ENCODE data around the gene EFNA5.

Gene EFNA5

GRCh38 chr5:107672211-107673038 is 1.7 kb upstream of the EFNA5 start:
- DNase-seq (ENCODE audit: low spot score) = peak; percentile 84

GRCh38 chr5:107671742-107672210 is 1.0 kb upstream of the EFNA5 start:
- DNase-seq (ENCODE audit: low spot score) = no peak

- DNase-seq (ENCODE audit: low spot score) = no peak
Observed at GRCh38 chr5:107670087-107670931, 428 bp downstream of the EFNA5 start.

GRCh38 chr5:107669096-107670031 is 1.4 kb downstream of the EFNA5 start:
- DNase-seq (ENCODE audit: low spot score) = no peak

GRCh38 chr5:107668154-107669095 is 2.3 kb downstream of the EFNA5 start:
- DNase-seq (ENCODE audit: low spot score) = no peak

GRCh38 chr5:107666051-107666655 is 4.6 kb downstream of the EFNA5 start:
- no peak for DNase-seq (ENCODE audit: low spot score)

- no peak for DNase-seq (ENCODE audit: low spot score)
Observed at GRCh38 chr5:107665036-107665570, 5.6 kb downstream of the EFNA5 start.

GRCh38 chr5:107663697-107664096 is 7.0 kb downstream of the EFNA5 start:
- no peak for DNase-seq (ENCODE audit: low spot score)

GRCh38 chr5:107661650-107662044 is 9.1 kb downstream of the EFNA5 start:
- DNase-seq (ENCODE audit: low spot score) = no peak

GRCh38 chr5:107661038-107661649 is 9.6 kb downstream of the EFNA5 start:
- no peak for DNase-seq (ENCODE audit: low spot score)

GRCh38 chr5:107658528-107658927 is 12.2 kb downstream of the EFNA5 start:
- DNase-seq (ENCODE audit: low spot score) = no peak

GRCh38 chr5:107655831-107656230 is 14.9 kb downstream of the EFNA5 start:
- no peak for DNase-seq (ENCODE audit: low spot score)

- DNase-seq (ENCODE audit: low spot score) = no peak
Observed at GRCh38 chr5:107654827-107655226, 15.9 kb downstream of the EFNA5 start.

GRCh38 chr5:107653685-107654084 is 17.1 kb downstream of the EFNA5 start:
- DNase-seq (ENCODE audit: low spot score) = no peak

GRCh38 chr5:107652839-107653607 is 17.7 kb downstream of the EFNA5 start:
- peak; percentile 54 for DNase-seq (ENCODE audit: low spot score)

GRCh38 chr5:107652408-107652807 is 18.3 kb downstream of the EFNA5 start:
- DNase-seq (ENCODE audit: low spot score) = no peak

GRCh38 chr5:107651325-107651724 is 19.4 kb downstream of the EFNA5 start:
- DNase-seq (ENCODE audit: low spot score) = no peak

GRCh38 chr5:107646418-107646817 is 24.3 kb downstream of the EFNA5 start:
- no peak for DNase-seq (ENCODE audit: low spot score)

- DNase-seq (ENCODE audit: low spot score) = no peak
Observed at GRCh38 chr5:107640568-107640967, 30.2 kb downstream of the EFNA5 start.

All from COLO829 (cell line).